SK-N-SH treated with all-trans-retinoic acid at 6 μM for 48 hours (cell line): ENCODE results near the gene SREBF2.

Source experiments
- ATAC-seq: fragments of 200-7000 bp; cut with Tn5 transposase; 3 replicates; pipeline ENCODE4 v1.9.1; 2020; ENCODE audit warnings: mild to moderate bottlenecking, moderate library complexity
- ARNTL ChIP-seq: fragments of 450-650 bp; formaldehyde crosslinking; IDR thresholded peaks from 2 replicates; pipeline ENCODE4 v1.5.0; 2020; ENCODE audit warnings: low read depth, mild to moderate bottlenecking, moderate library complexity, borderline replicate concordance
- BACH2 ChIP-seq: fragments of 250-450 bp; sonication (Bioruptor Pico); IDR thresholded peaks from 2 replicates; pipeline ENCODE4 v1.9.0; 2021; ENCODE audit warnings: mild to moderate bottlenecking, borderline replicate concordance
- CREB5 ChIP-seq: fragments of 250-450 bp; sonication (Bioruptor Pico); IDR thresholded peaks from 2 replicates; pipeline ENCODE4 v1.5.1; 2020; ENCODE audit warnings: low read depth, mild to moderate bottlenecking, moderate library complexity
- CSRNP3 ChIP-seq: fragments of 250-450 bp; sonication (Bioruptor Pico); IDR thresholded peaks from 2 replicates; pipeline ENCODE4 v1.5.1; 2021; ENCODE audit warnings: mild to moderate bottlenecking, moderate library complexity
- ESRRG ChIP-seq: fragments of 250-450 bp; sonication (Bioruptor Pico); IDR thresholded peaks from 2 replicates; pipeline ENCODE4 v1.6.1; 2021; ENCODE audit warnings: mild to moderate bottlenecking
- GLIS3 ChIP-seq: fragments of 250-450 bp; sonication (Bioruptor Pico); IDR thresholded peaks from 2 replicates; pipeline ENCODE4 v1.5.0; 2020; ENCODE audit warnings: mild to moderate bottlenecking, moderate library complexity
- ISL1 ChIP-seq: fragments of 250-450 bp; sonication (Bioruptor Pico); IDR thresholded peaks from 2 replicates; pipeline ENCODE4 v2.1.2; 2022; ENCODE audit warnings: mild to moderate bottlenecking, moderate library complexity
- OSR1 ChIP-seq: fragments of 250-450 bp; sonication (Bioruptor Pico); IDR thresholded peaks from 2 replicates; pipeline ENCODE4 v1.8.0; 2022; ENCODE audit warnings: moderate library complexity, mild to moderate bottlenecking, inconsistent platforms
- PATZ1 ChIP-seq: fragments of 250-450 bp; sonication (Bioruptor Pico); IDR thresholded peaks from 2 replicates; pipeline ENCODE4 v1.8.0; 2020; ENCODE audit warnings: mild to moderate bottlenecking, moderate library complexity, borderline replicate concordance
- POU6F1 ChIP-seq: fragments of 250-450 bp; sonication (Bioruptor Pico); IDR thresholded peaks from 2 replicates; pipeline ENCODE4 v1.8.0; 2021; ENCODE audit warnings: low read depth, mild to moderate bottlenecking, moderate library complexity, borderline replicate concordance
- PPARA ChIP-seq: fragments of 250-450 bp; sonication (Bioruptor Pico); IDR thresholded peaks from 2 replicates; pipeline ENCODE4 v1.5.0; 2020; ENCODE audit warnings: mild to moderate bottlenecking, borderline replicate concordance
- RARB ChIP-seq: fragments of 250-450 bp; sonication (Bioruptor Pico); IDR thresholded peaks from 2 replicates; pipeline ENCODE4 v1.8.0; 2021; ENCODE audit warnings: mild to moderate bottlenecking, moderate library complexity
- SNAI2 ChIP-seq: fragments of 250-450 bp; sonication (Bioruptor Pico); IDR thresholded peaks from 2 replicates; pipeline ENCODE4 v1.5.0; 2020; ENCODE audit warnings: mild to moderate bottlenecking, moderate library complexity
- TCF4 ChIP-seq: fragments of 250-450 bp; sonication (Bioruptor Pico); IDR thresholded peaks from 2 replicates; pipeline ENCODE4 v1.8.0; 2021; ENCODE audit warnings: mild to moderate bottlenecking, moderate library complexity, borderline replicate concordance
- TSHZ2 ChIP-seq: fragments of 250-450 bp; sonication (Bioruptor Pico); IDR thresholded peaks from 2 replicates; pipeline ENCODE4 v1.5.0; 2020; ENCODE audit warnings: mild to moderate bottlenecking, moderate library complexity
- ZC3H10 ChIP-seq: fragments of 250-450 bp; sonication (Bioruptor Pico); IDR thresholded peaks from 2 replicates; pipeline ENCODE4 v1.5.1; 2021; ENCODE audit warnings: mild to moderate bottlenecking, moderate library complexity
- ZFP3 ChIP-seq: fragments of 250-450 bp; sonication (Bioruptor Pico); IDR thresholded peaks from 2 replicates; pipeline ENCODE4 v1.5.0; 2020; ENCODE audit warnings: mild to moderate bottlenecking, moderate library complexity
- ZFP30 ChIP-seq: fragments of 450-650 bp; formaldehyde crosslinking; IDR thresholded peaks from 2 replicates; pipeline ENCODE4 v1.5.0; 2022; ENCODE audit warnings: mild to moderate bottlenecking, moderate library complexity
- ZNF565 ChIP-seq: fragments of 450-650 bp; formaldehyde crosslinking; conservative IDR thresholded peaks from 2 replicates; pipeline ENCODE4 v1.5.0; 2020; ENCODE audit warnings: low read depth, mild to moderate bottlenecking, moderate library complexity
- ZNF70 ChIP-seq: fragments of 450-650 bp; formaldehyde crosslinking; IDR thresholded peaks from 2 replicates; pipeline ENCODE4 v1.5.0; 2020; ENCODE audit warnings: mild to moderate bottlenecking, moderate library complexity
- ZNF8 ChIP-seq: fragments of 450-650 bp; formaldehyde crosslinking; IDR thresholded peaks from 2 replicates; pipeline ENCODE4 v1.5.0; 2020; ENCODE audit warnings: mild to moderate bottlenecking, moderate library complexity

SREBF2 gene

GRCh38 chr22:41898645-41899044, 65.7 kb downstream of the SREBF2 start (continued):
- TF ChIP-seq CSRNP3 (CRISPR knock-in tag) (no peak), OSR1 (CRISPR knock-in tag) (no peak), GLIS3 (CRISPR knock-in tag) (no peak)

GRCh38 chr22:41899110-41899509, 66.2 kb downstream of the SREBF2 start:
- no peak for ATAC-seq
- TF ChIP-seq GLIS3 (CRISPR knock-in tag) (no peak), PPARA (CRISPR knock-in tag) (no peak), ISL1 (CRISPR knock-in tag) (no peak), ZFP30 (CRISPR knock-in tag) (no peak), ZC3H10 (CRISPR knock-in tag) (no peak), ESRRG (CRISPR knock-in tag) (no peak), ZNF70 (CRISPR knock-in tag) (no peak), POU6F1 (no peak), OSR1 (CRISPR knock-in tag) (no peak), ZFP3 (CRISPR knock-in tag) (no peak), TCF4 (CRISPR knock-in tag) (no peak), CREB5 (CRISPR knock-in tag) (no peak), ARNTL (CRISPR knock-in tag) (no peak)

- no peak for ATAC-seq
- TF ChIP-seq SNAI2 (CRISPR knock-in tag) (no peak), ZFP3 (CRISPR knock-in tag) (no peak), TSHZ2 (CRISPR knock-in tag) (no peak), BACH2 (CRISPR knock-in tag) (no peak), CSRNP3 (CRISPR knock-in tag) (no peak), ISL1 (CRISPR knock-in tag) (no peak), ESRRG (CRISPR knock-in tag) (no peak), RARB (no peak), ARNTL (CRISPR knock-in tag) (no peak), PPARA (CRISPR knock-in tag) (no peak), GLIS3 (CRISPR knock-in tag) (no peak), POU6F1 (no peak), ZNF8 (CRISPR knock-in tag) (no peak), PATZ1 (CRISPR knock-in tag) (no peak), ZNF565 (CRISPR knock-in tag) (no peak), CREB5 (CRISPR knock-in tag) (no peak)
Observed at GRCh38 chr22:41899992-41900651, 67.2 kb downstream of the SREBF2 start.
